Measurements from ENCODE around the gene CA9. TPM values are rescaled to one million over a fixed set of nuclear protein-coding genes. Genes with fewer than 3 reads are reported as not detected.

CA9 gene
- total RNA-seq, 1 donor from 2014 or later = 3.2 TPM

DNA sequence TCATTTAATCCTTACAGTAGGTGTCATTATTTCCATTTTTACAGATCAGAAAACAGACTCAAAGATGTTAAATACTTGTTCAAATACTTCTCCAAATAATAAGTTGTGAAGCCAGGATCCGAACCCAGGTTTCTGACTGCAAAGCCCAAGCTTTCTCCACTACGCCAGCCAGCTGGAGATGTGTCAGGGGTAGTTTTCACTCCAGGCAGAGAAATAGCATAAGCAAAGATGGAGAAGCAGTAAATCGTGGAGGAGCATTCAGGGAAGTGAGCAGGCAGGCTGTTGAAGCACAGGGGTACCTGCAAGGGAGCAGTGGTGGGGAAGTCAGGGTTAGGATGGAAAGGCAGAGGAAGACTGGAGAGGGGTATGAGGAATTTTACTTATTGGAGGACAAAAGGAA is 55.4 kb downstream of the CA9 start:
- TF ChIP-seq CTCF (IDR thresholded peaks at IDR 0.05; ENCODE audit: insufficient read depth, low read length, severe bottlenecking) = no peak
- Histone ChIP-seq H3K4me3 (ENCODE audit: low read depth, low read length) (no peak overlapping the region), H3K27me3 (ENCODE audit: control insufficient read depth, insufficient read depth, low read length) (no peaks in the 10 kb centered on the region), H3K36me3 (ENCODE audit: control insufficient read depth, insufficient read depth, low read length) (peaks cover 9% of the 10 kb centered on the region)
- no peak for FAIRE-seq
- no peak for DNase-seq (ENCODE audit: low read depth)

DNA sequence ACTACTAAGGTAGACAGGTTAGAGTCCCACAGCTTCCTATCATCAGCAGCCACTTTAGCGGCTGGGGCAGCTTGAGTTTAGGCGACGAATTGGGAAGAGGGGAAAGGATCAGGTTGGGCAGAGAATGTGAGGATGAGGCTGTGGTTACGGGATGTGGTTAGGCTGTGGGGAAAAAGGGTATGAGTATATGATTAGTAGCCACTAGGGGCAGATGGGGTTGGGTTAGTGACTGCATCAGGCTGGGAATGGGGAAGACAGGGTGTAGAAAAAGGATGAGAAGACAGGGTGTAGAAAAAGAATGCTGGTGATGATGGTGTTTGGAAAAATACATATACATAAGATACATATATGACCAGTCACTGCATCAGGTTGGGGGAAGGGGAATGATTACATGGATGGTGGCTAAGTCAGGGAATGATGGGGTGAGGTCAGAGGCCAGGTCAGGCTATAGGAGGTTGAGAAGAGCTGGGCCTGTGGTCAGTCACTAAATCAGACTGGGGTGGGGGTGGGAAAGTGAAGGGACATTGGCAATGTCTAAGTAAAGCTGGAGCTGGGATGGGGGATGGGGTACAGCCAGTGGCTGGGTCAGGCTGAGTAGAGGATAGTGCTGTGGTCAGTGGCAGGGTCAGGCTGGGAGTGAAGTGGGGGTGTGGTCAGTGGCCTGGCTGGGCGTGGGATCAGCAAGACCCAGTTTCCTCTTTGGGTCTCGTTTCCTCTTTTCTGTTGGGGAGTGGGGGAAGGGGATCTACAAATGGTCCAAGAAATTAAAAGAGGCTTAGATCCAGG is 56.2 kb downstream of the CA9 start:
- H3K36me3 ChIP-seq (ENCODE audit: control insufficient read depth, insufficient read depth, low read length) = peaks cover 5% of the 10 kb centered on the region
- peak; percentile 68 for TF ChIP-seq CTCF (IDR thresholded peaks at IDR 0.05; ENCODE audit: insufficient read depth, low read length, severe bottlenecking)
- peak; percentile 81 for DNase-seq (ENCODE audit: low read depth)
- H3K4me3 ChIP-seq (ENCODE audit: low read depth, low read length) = no peak overlapping the region
- FAIRE-seq = no peak
- H3K27me3 ChIP-seq (ENCODE audit: control insufficient read depth, insufficient read depth, low read length) = no peaks in the 10 kb centered on the region

- no peak for TF ChIP-seq CTCF (IDR thresholded peaks at IDR 0.05; ENCODE audit: insufficient read depth, low read length, severe bottlenecking)
- H3K36me3 ChIP-seq (ENCODE audit: control insufficient read depth, insufficient read depth, low read length) = peaks cover 2% of the 10 kb centered on the region
- H3K4me3 ChIP-seq (ENCODE audit: low read depth, low read length) = no peak overlapping the region
- FAIRE-seq (no peak), DNase-seq (ENCODE audit: low read depth) (no peak)
- no peaks in the 10 kb centered on the region for H3K27me3 ChIP-seq (ENCODE audit: control insufficient read depth, insufficient read depth, low read length)
Observed at GRCh38 chr9:35730486-35730854, 56.7 kb downstream of the CA9 start.

Other genes with a start within 250 kb of the CA9 start
- gene RUSC2, start 183.8 kb upstream of the CA9 start, total RNA-seq = 4.5 and 4.9 TPM in 2 replicates
- gene TESK1, start 68.7 kb upstream of the CA9 start, total RNA-seq = 6.6 and 8.2 TPM in 2 replicates
- gene CD72, start 55.5 kb upstream of the CA9 start, total RNA-seq = 0.79 and 0.90 TPM in 2 replicates
- not detected in 2 replicates for gene SIT1, start 23.0 kb upstream of the CA9 start, total RNA-seq
- gene RMRP, start 15.9 kb upstream of the CA9 start, total RNA-seq = 15,881 and 37,648 TPM in 2 replicates
- gene CCDC107, start 15.6 kb upstream of the CA9 start, total RNA-seq = 11.4 and 13.7 TPM in 2 replicates
- 0.13 and 0.79 TPM in 2 replicates for gene ARHGEF39, start 8.7 kb upstream of the CA9 start, total RNA-seq
- gene TPM2, start 16.0 kb downstream of the CA9 start, total RNA-seq = 46.1 and 57.7 TPM in 2 replicates
- 71.0 and 79.0 TPM in 2 replicates for gene TLN1, start 58.3 kb downstream of the CA9 start, total RNA-seq
- 45.4 and 57.9 TPM in 2 replicates for gene CREB3, start 58.7 kb downstream of the CA9 start, total RNA-seq
- 34.8 and 37.9 TPM in 2 replicates for gene GBA2, start 75.3 kb downstream of the CA9 start, total RNA-seq
- 11.8 and 16.8 TPM in 2 replicates for gene RGP1, start 75.4 kb downstream of the CA9 start, total RNA-seq
- gene MSMP, start 80.3 kb downstream of the CA9 start, total RNA-seq = not detected in 2 replicates
- gene NPR2, start 117.7 kb downstream of the CA9 start, total RNA-seq = 5.0 and 7.9 TPM in 2 replicates
- 0.13 and 0.26 TPM in 2 replicates for gene SPAG8, start 138.3 kb downstream of the CA9 start, total RNA-seq
- 22.6 and 22.7 TPM in 2 replicates for gene HINT2, start 141.1 kb downstream of the CA9 start, total RNA-seq
- gene FAM221B, start 154.8 kb downstream of the CA9 start, total RNA-seq = not detected in 2 replicates
- 0.79 and 1.5 TPM in 2 replicates for gene TMEM8B, start 155.3 kb downstream of the CA9 start, total RNA-seq
- not detected in 2 replicates for gene OR13J1, start 196.5 kb downstream of the CA9 start, total RNA-seq
- gene HRCT1, start 232.3 kb downstream of the CA9 start, total RNA-seq = 0.26 TPM in 1 of 2 replicates, not detected in the other
- gene SPAAR, start 235.6 kb downstream of the CA9 start, total RNA-seq = not detected in 2 replicates

All from bronchial epithelial cell (primary cell).